K562 (cell line): ENCODE results near the gene SIRT7. TPM values are rescaled to one million over a fixed set of nuclear protein-coding genes. Genes with fewer than 3 reads are reported as not detected.
A peak's percentile ranks its signal among the peaks of the same experiment; 100 is the strongest.

Source experiments
- CCNT2 ChIP-seq: IDR thresholded peaks from 2 replicates; pipeline ENCODE4 v1.6.1; 2011; ENCODE audit warnings: borderline replicate concordance, low read depth, mild to moderate bottlenecking, moderate library complexity, mixed read lengths, low read length; ENCODE audit not compliant: insufficient read length; ENCODE audit errors: extremely low read depth
- HDAC6 ChIP-seq: IDR thresholded peaks from 2 replicates; pipeline ENCODE4 v1.6.1; 2012; ENCODE audit warnings: low read depth, mild to moderate bottlenecking, control low read depth, inconsistent platforms, low read length, moderate library complexity
- IFI16 ChIP-seq: fragments of 250-450 bp; sonication (Bioruptor Pico); IDR thresholded peaks from 2 replicates; pipeline ENCODE4 v2.1.2; 2022; ENCODE audit warnings: mild to moderate bottlenecking, inconsistent platforms
- NR3C1 ChIP-seq: sonication (generic); formaldehyde crosslinking; IDR thresholded peaks from 2 replicates; pipeline ENCODE4 v1.8.1; 2022; ENCODE audit warnings: missing genetic modification reagents
- NRF1 ChIP-seq, 2 experiments: fragments of 450-650 bp; IDR thresholded peaks in 1 of 2; conservative IDR thresholded peaks in 1 of 2; 2 replicates each; pipeline ENCODE4 v1.6.1; 2014; ENCODE audit warnings: mild to moderate bottlenecking in 2 of 2
- SAFB2 ChIP-seq: fragments of 200-400 bp; formaldehyde crosslinking; IDR thresholded peaks from 2 replicates; pipeline ENCODE4 v1.6.1; 2018; ENCODE audit warnings: borderline replicate concordance, low read length, low read depth, moderate library complexity; ENCODE audit not compliant: severe bottlenecking
- SMAD4 ChIP-seq: fragments of 250-450 bp; sonication (Bioruptor Pico); conservative IDR thresholded peaks from 2 replicates; pipeline ENCODE4 v1.8.0; 2021; ENCODE audit warnings: inconsistent platforms, mild to moderate bottlenecking, moderate library complexity
- ZNF12 ChIP-seq: sonication (generic); formaldehyde crosslinking; IDR thresholded peaks from 2 replicates; pipeline ENCODE4 v1.4.0; 2020; ENCODE audit warnings: mild to moderate bottlenecking, missing genetic modification reagents
- ZNF175 ChIP-seq: fragments of 200-800 bp; sonication (Bioruptor generic); IDR thresholded peaks from 2 replicates; pipeline ENCODE4 v1.6.1; 2016; ENCODE audit warnings: low read depth, mild to moderate bottlenecking, missing genetic modification characterization, missing compliant biosample characterization
- ZNF212 ChIP-seq: fragments of 450-650 bp; formaldehyde crosslinking; IDR thresholded peaks from 2 replicates; pipeline ENCODE4 v1.4.0; 2020; ENCODE audit warnings: mild to moderate bottlenecking
- polyA plus RNA-seq, 8 experiments: library from polyadenylated mRNA; depleted of rRNA in 4 of 8; stranded (reverse) in 5 of 8; unstranded in 3 of 8; fragments of >200 nt; fragmentation: Nextera tagmentation in 2 of 8; fragmentation: Illumina TruSeq in 1 of 8; extraction: Ambion mirVana in 2 of 8; extraction: Trizol in 1 of 8; gene quantifications; 2 replicates each; pipeline versions ENCODE4 v1.2.1 to v1.2.3, GENCODE V29; 2011 to 2014; ENCODE audit warnings: inconsistent platforms in 1 of 8, missing spikeins in 1 of 8
- total RNA-seq, 7 experiments: library from RNA; depleted of rRNA in 6 of 7; stranded (reverse); fragments of >200 nt in 6 of 7; fragmentation: Illumina TruSeq in 2 of 7; extraction: Trizol in 2 of 7; gene quantifications; 2 replicates each; pipeline versions ENCODE4 v1.2.1 to v1.2.3, GENCODE V29; 2011 to 2021; ENCODE audit warnings: low replicate concordance in 1 of 7
- TF ChIP-seq, protein P1 (sequence below): fragments of 450-650 bp; IDR thresholded peaks from 2 replicates; pipeline ENCODE4 v1.6.1; 2016
- TF ChIP-seq, protein P2 (sequence below): fragments of 250-450 bp; sonication (Bioruptor Pico); IDR thresholded peaks from 2 replicates; pipeline ENCODE4 v1.5.0; 2021; ENCODE audit warnings: mild to moderate bottlenecking, borderline replicate concordance
- TF ChIP-seq, protein P3 (sequence below): fragments of 450-650 bp; IDR thresholded peaks from 2 replicates; pipeline ENCODE4 v1.7.1; 2018; ENCODE audit warnings: mild to moderate bottlenecking, low read depth; ENCODE audit not compliant: partially characterized antibody

Gene SIRT7
- total and polyA plus RNA-seq, 9 of the 15 experiments (the other 6 are each of a cell fraction or from before 2014, with no cell fraction given) = 1.6 to 54.8 (median 20.3) TPM

DNA sequence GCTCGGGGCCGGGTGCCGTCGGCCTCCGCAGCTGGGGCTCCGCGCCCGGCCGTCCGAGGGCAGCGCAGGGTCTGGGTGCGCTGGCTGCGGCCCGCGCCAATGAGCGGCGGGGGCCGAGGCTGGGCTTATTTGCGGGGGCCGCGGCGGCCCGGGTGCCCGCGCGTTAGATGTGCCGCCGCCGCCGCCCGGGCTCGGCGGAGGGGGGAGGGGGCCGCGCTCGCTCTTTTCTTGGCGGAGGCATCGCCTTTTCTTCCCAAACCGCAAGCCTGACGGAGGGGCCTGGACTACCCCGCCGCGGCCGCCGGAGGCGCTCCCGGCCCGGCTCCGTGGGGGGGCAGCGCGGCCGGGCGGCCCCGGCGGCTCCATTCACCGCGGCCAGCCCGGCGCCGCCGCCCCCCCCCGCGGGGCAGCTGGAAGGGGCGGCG lies 43.1 kb upstream of the SIRT7 start, which contains the start of gene NOTUM (continued):
- TF ChIP-seq SAFB2 (no peak), IFI16 (no peak), NR3C1 (no peak), NRF1 (conservative IDR thresholded peaks at IDR 0.05 in 1 of 2, IDR thresholded peaks at IDR 0.05 in 1 of 2) (no peak), HDAC6 (no peak), CCNT2 (peak; percentile 78), ZNF175 (no peak), ZNF212 (CRISPR knock-in tag) (no peak), SMAD4 (peak; percentile 57; the same call in 1 of the 2 replicates), ZNF12 (CRISPR knock-in tag) (no peak)
- TF ChIP-seq, protein P1, sequence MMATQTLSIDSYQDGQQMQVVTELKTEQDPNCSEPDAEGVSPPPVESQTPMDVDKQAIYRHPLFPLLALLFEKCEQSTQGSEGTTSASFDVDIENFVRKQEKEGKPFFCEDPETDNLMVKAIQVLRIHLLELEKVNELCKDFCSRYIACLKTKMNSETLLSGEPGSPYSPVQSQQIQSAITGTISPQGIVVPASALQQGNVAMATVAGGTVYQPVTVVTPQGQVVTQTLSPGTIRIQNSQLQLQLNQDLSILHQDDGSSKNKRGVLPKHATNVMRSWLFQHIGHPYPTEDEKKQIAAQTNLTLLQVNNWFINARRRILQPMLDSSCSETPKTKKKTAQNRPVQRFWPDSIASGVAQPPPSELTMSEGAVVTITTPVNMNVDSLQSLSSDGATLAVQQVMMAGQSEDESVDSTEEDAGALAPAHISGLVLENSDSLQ = no peak
- TF ChIP-seq, protein P2, sequence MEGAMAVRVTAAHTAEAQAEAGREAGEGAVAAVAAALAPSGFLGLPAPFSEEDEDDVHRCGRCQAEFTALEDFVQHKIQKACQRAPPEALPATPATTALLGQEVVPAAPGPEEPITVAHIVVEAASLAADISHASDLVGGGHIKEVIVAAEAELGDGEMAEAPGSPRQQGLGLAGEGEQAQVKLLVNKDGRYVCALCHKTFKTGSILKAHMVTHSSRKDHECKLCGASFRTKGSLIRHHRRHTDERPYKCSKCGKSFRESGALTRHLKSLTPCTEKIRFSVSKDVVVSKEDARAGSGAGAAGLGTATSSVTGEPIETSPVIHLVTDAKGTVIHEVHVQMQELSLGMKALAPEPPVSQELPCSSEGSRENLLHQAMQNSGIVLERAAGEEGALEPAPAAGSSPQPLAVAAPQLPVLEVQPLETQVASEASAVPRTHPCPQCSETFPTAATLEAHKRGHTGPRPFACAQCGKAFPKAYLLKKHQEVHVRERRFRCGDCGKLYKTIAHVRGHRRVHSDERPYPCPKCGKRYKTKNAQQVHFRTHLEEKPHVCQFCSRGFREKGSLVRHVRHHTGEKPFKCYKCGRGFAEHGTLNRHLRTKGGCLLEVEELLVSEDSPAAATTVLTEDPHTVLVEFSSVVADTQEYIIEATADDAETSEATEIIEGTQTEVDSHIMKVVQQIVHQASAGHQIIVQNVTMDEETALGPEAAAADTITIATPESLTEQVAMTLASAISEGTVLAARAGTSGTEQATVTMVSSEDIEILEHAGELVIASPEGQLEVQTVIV = no peak
- TF ChIP-seq, protein P3, sequence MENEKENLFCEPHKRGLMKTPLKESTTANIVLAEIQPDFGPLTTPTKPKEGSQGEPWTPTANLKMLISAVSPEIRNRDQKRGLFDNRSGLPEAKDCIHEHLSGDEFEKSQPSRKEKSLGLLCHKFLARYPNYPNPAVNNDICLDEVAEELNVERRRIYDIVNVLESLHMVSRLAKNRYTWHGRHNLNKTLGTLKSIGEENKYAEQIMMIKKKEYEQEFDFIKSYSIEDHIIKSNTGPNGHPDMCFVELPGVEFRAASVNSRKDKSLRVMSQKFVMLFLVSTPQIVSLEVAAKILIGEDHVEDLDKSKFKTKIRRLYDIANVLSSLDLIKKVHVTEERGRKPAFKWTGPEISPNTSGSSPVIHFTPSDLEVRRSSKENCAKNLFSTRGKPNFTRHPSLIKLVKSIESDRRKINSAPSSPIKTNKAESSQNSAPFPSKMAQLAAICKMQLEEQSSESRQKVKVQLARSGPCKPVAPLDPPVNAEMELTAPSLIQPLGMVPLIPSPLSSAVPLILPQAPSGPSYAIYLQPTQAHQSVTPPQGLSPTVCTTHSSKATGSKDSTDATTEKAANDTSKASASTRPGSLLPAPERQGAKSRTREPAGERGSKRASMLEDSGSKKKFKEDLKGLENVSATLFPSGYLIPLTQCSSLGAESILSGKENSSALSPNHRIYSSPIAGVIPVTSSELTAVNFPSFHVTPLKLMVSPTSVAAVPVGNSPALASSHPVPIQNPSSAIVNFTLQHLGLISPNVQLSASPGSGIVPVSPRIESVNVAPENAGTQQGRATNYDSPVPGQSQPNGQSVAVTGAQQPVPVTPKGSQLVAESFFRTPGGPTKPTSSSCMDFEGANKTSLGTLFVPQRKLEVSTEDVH = no peak
